HT-29 (cell line): ENCODE data around the gene PALM. TPM values are rescaled to one million over a fixed set of nuclear protein-coding genes. Genes with fewer than 3 reads are reported as not detected.
A peak's percentile ranks its signal among the peaks of the same experiment; 100 is the strongest.
"Not testable (repeated sequence)": the region's sequence is repeated elsewhere in the genome, so short reads cannot be mapped to it uniquely, and the experiment has no call there.

Source experiments
- DNase-seq: peaks from one replicate; pipeline ENCODE4 v3.0.0-alpha.2; 2015; ENCODE audit warnings: low spot score
- total RNA-seq: library from RNA; depleted of rRNA; stranded (reverse); fragments of >200 nt; shearing (Covaris generic); gene quantifications from 2 replicates; pipeline ENCODE4 v1.2.3, GENCODE V29; 2014

PALM gene
- total RNA-seq, 1 experiment from 2014 or later: not detected

- DNase-seq: peak; percentile 42
Measured at GRCh38 chr19:703651-704446, 4.9 kb upstream of the PALM start.

- DNase-seq: no peak
Measured at GRCh38 chr19:704447-704741, 4.3 kb upstream of the PALM start.

- no peak for DNase-seq
Measured at GRCh38 chr19:709196-709964, 645 bp downstream of the PALM start.

GRCh38 chr19:709965-710571 lies 1.3 kb downstream of the PALM start:
- DNase-seq: no peak

DNA sequence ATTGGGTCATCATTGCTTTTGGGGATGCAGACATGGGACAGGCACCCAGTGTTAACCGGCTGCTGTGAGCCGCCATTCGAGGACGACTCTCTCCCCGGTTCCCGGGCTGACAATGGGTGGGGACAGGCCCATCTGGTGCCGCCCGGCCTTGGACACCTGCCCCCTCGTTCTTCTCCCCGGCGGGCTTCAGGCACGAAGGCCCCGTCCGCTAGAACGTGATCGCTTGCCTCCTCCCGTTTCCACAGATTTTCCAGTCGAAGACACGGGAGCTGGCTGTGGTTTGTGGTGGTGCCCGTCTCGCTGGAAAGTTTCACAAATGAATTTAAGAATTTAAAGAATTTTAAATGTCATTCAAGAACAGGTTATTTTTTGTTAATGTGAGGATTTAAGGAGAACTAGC lies 2.0 kb downstream of the PALM start:
- DNase-seq: no peak

- no peak for DNase-seq
Measured at GRCh38 chr19:711254-711653, 2.5 kb downstream of the PALM start.

GRCh38 chr19:715347-715746 lies 6.6 kb downstream of the PALM start:
- DNase-seq: no peak

DNA sequence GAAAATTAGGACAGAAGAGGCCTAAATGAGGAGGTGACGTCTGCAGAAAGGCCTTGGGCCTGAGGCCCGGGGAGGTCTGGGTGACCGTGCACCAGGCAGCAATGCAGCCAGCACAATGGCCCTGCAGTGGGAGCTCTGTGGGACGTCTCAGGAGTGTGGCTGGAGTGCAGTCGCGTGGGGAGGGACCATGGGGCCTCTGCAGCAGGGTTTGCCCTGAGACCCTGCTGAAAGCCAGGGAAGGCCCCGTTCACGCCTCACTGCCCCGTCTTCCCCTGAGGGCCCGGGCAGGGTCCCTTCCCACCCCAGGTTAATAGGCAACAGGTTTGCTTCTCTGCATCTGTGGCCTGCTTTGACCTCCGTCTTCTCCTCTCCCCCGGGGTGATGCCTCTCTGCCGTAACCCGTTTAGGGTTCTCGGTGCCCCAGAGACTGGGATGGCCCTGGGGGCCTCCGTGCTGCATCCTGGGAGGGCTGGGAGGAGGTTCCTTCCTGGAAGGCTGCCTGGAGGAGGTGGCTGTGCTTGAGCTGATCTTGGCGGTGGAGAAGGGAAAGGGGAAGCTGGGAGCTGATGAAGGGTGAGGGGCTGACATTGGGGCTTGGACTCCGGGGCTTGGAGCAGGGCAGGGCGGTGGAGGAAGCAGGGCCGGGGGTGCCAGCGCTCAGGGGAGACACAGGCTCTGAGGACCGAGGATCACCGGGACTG lies 9.7 kb downstream of the PALM start:
- DNase-seq: no peak

GRCh38 chr19:718991-719512 lies 10.3 kb downstream of the PALM start:
- DNase-seq: no peak

GRCh38 chr19:719636-720344 lies 11.1 kb downstream of the PALM start:
- DNase-seq: no peak

- no peak for DNase-seq
Measured at GRCh38 chr19:720345-721160, 11.8 kb downstream of the PALM start.

GRCh38 chr19:722553-723101 lies 13.9 kb downstream of the PALM start:
- no peak for DNase-seq

GRCh38 chr19:723247-723646 lies 14.5 kb downstream of the PALM start:
- no peak for DNase-seq

DNA sequence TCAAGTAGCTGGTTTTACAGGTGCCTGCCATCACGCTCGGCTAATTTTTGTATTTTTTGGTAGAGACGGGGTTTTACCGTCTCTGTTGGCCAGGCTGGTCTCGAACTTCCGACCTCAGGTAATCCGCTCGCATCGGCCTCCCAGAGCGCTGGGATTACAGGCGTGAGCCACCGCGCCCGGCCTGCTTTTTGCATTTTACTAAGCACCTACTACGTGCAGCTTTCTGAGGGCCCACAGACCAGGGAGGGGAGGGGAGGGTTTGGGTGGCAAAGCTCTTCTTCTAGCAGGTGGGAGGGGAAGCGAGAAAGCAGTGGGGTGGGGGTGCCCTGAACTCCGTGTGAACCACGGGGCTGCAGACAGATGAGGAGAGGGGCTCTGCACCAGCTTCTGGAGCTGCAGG lies 15.0 kb downstream of the PALM start:
- DNase-seq: no peak

GRCh38 chr19:725461-726089 lies 16.8 kb downstream of the PALM start:
- DNase-seq: no peak

DNA sequence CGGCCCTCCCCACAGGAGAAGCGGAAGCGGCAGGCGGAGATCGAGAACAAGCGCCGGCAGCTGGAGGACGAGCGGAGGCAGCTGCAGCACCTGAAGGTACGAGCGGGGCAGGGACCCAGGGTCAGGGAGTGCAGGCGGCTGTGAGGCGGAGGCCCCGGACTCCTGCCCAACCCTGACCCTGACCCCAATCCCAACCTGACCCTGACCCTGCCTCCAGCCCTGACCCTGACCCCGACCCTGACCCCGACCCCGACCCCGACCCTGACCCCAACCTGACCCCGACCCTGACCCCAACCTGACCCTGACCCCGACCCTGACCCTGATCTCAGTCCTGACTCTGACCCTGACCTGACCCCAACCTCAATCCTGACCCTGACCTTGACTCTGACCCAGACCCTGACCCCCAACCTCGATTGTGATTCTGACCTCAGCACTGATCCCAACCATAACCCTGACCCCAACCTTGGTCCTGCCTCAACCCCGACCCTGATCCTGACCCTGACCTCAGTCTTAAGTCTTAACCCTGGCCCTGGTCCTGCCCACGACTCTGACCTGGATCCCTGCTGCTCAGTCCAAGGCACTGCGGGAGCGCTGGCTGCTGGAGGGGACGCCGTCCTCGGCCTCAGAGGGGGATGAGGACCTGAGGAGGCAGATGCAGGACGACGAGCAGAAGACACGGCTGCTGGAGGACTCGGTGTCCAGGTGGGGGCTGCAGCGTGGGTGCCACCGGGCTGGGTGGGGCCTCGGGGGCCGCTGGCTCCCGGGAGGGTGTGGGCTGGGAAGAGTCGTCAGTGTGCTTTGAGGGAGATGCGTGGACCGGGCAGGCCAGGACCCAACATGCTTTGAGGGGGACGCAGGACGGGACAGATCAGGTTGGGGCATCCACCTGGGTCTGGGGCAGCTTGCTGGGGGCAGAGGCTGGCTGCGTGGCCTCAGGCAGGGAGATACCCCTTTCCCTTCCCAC lies 18.5 kb downstream of the PALM start:
- no peak for DNase-seq

GRCh38 chr19:728011-728410 lies 19.3 kb downstream of the PALM start:
- no peak for DNase-seq

GRCh38 chr19:729564-729963 lies 20.8 kb downstream of the PALM start:
- not testable (repeated sequence) for DNase-seq
